Caco-2 (cell line): ENCODE data around the gene ADAMTS9. TPM values are rescaled to one million over a fixed set of nuclear protein-coding genes. Genes with fewer than 3 reads are reported as not detected.

Experiments used
- BruUV-seq: library from RNA; stranded (reverse); fragments of 400-500 nt; replicated peaks from 2 replicates; lab custom pipeline; 2021; lab: Mats Ljungman, UMichigan
- CTCF ChIA-PET: fragments of 300-600 bp; sonication (Branson Sonifier 250); formaldehyde crosslinking; loops from one replicate; lab custom pipeline; 2022; ENCODE audit warnings: antibody characterized with exemption; lab: Charles Lee
- POLR2A ChIA-PET: fragments of 300-600 bp; sonication (Branson Sonifier 250); formaldehyde crosslinking; loops from one replicate; lab custom pipeline; 2022; ENCODE audit warnings: antibody characterized with exemption; lab: Charles Lee
- DNase-seq, 2 experiments: peaks; one replicate each; pipeline versions ENCODE4 v3.0.0 to v3.0.0-alpha.2; 2020 to 2022
- H3K27me3 ChIP-seq: replicated peaks from 2 replicates; pipeline ENCODE4 v1.6.0; 2011; ENCODE audit warnings: low read length; ENCODE audit not compliant: control insufficient read depth, insufficient read depth
- H3K36me3 ChIP-seq: 2 replicates; pipeline ENCODE4 v1.5.1; 2011; ENCODE audit warnings: low read length; ENCODE audit not compliant: control insufficient read depth, insufficient read depth
- H3K4me1 ChIP-seq: fragments of 250-450 bp; sonication (Bioruptor Pico); 2 replicates; pipeline ENCODE4 v1.5.1; 2020; ENCODE audit warnings: mild to moderate bottlenecking
- H3K4me3 ChIP-seq: 2 replicates; pipeline ENCODE4 v1.5.1; 2011; ENCODE audit warnings: low read depth, mild to moderate bottlenecking, control low read depth, low read length
- H3K9me3 ChIP-seq: fragments of 250-450 bp; sonication (Bioruptor Pico); 2 replicates; pipeline ENCODE4 v1.5.1; 2020; ENCODE audit warnings: mild to moderate bottlenecking, moderate library complexity
- H3K27ac Mint-ChIP-seq: one replicate; pipeline ENCODE4 v1.8.0; 2022; ENCODE audit warnings: mixed read lengths; ENCODE audit not compliant: unreplicated experiment
- H3K27me3 Mint-ChIP-seq: one replicate; pipeline ENCODE4 v1.8.0; 2022; ENCODE audit warnings: mixed read lengths; ENCODE audit not compliant: insufficient read depth, unreplicated experiment
- H3K36me3 Mint-ChIP-seq: one replicate; pipeline ENCODE4 v1.8.0; 2022; ENCODE audit warnings: mild to moderate bottlenecking, mixed read lengths; ENCODE audit not compliant: insufficient read depth, unreplicated experiment
- H3K4me1 Mint-ChIP-seq: one replicate; pipeline ENCODE4 v1.8.0; 2022; ENCODE audit warnings: low read depth, mixed read lengths; ENCODE audit not compliant: unreplicated experiment
- H3K4me3 Mint-ChIP-seq: one replicate; pipeline ENCODE4 v1.8.0; 2022; ENCODE audit warnings: mild to moderate bottlenecking, moderate library complexity, mixed read lengths; ENCODE audit not compliant: unreplicated experiment
- H3K9me3 Mint-ChIP-seq: one replicate; pipeline ENCODE4 v1.8.0; 2022; ENCODE audit warnings: mixed read lengths; ENCODE audit not compliant: unreplicated experiment
- intact Hi-C: fragments of 100-400 bp; cut with micrococcal nuclease; formaldehyde crosslinking; loops from one replicate; pipeline ENCODE4 v1.10.0; 2022; ENCODE audit not compliant: unreplicated experiment
- total RNA-seq: library from RNA; stranded (reverse); gene quantifications from 2 replicates; pipeline ENCODE4 v1.2.3, GENCODE V29; 2022
- TF ChIP-seq, protein P1 (sequence below), 2 experiments: fragments of 200-600 bp in 1 of 2; IDR thresholded peaks; 1 replicate in 1 of 2; 2 replicates in 1 of 2; pipeline versions ENCODE4 v1.5.1 to v1.8.0; 2011 to 2022; ENCODE audit warnings: antibody characterized with exemption in 1 of 2, control low read depth in 1 of 2, inconsistent platforms in 1 of 2, low read depth in 1 of 2, low read length in 1 of 2, mild to moderate bottlenecking in 1 of 2, moderate library complexity in 1 of 2; ENCODE audit not compliant: insufficient read depth in 1 of 2, severe bottlenecking in 1 of 2, unreplicated experiment in 1 of 2

The ADAMTS9 gene
- total RNA-seq, 1 experiment from 2014 or later: 4.0 TPM

DNA sequence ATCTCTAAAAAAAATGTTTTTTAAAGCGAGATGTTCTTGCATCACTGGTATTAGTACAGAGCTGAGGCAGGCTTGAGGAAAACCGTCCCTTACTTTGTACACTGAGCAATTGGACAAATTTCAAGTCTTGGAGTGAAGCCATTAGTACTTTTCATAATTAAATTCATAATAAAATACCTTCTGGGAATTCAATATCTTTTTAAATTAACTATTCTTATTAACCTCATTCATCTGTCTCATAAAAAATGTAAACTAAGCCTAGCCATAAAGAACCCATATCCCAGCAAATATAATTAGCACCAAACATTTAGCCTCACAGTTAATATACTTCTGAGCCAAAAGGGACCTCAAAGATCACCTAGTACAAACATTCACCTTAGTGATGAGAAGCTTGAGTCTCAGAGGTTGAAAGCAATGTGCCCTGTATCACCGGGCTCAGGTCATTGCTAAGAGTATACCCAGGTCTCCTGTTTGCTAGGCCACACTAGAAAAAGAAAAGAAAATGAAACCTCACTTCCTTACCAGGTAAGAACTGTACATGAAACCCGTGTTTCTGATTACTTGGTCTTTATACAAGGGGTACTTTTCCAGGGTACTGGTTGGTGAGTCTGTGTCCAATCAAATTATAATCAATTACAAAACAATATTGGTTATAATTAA, 192.5 kb downstream of the ADAMTS9 start:
- Histone ChIP-seq H3K4me3 (no peak overlapping the region), H3K27me3 (peaks cover 1% of the 10 kb centered on the region; the same call in 1 of the 2 replicates), H3K36me3 (no peaks in the 10 kb centered on the region), H3K9me3 (no peaks in the 10 kb centered on the region), H3K4me1 (peaks cover 21% of the 10 kb centered on the region)
- no peak for DNase-seq
- H3K27me3 Mint-ChIP-seq: peaks cover 5% of the 10 kb centered on the region
- no peaks in the 10 kb centered on the region for H3K36me3 Mint-ChIP-seq
- H3K4me1 Mint-ChIP-seq: peaks cover 24% of the 10 kb centered on the region
- ChIA-PET POLR2A (no interaction called here), CTCF (no interaction called here)
- no peak overlapping the region for H3K4me3 Mint-ChIP-seq
- no peak overlapping the region for H3K27ac Mint-ChIP-seq
- TF ChIP-seq, protein P1, sequence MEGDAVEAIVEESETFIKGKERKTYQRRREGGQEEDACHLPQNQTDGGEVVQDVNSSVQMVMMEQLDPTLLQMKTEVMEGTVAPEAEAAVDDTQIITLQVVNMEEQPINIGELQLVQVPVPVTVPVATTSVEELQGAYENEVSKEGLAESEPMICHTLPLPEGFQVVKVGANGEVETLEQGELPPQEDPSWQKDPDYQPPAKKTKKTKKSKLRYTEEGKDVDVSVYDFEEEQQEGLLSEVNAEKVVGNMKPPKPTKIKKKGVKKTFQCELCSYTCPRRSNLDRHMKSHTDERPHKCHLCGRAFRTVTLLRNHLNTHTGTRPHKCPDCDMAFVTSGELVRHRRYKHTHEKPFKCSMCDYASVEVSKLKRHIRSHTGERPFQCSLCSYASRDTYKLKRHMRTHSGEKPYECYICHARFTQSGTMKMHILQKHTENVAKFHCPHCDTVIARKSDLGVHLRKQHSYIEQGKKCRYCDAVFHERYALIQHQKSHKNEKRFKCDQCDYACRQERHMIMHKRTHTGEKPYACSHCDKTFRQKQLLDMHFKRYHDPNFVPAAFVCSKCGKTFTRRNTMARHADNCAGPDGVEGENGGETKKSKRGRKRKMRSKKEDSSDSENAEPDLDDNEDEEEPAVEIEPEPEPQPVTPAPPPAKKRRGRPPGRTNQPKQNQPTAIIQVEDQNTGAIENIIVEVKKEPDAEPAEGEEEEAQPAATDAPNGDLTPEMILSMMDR (IDR thresholded peaks at IDR 0.05; ENCODE audit: insufficient read depth in 1 of 2, low read depth in 1 of 2, low read length in 1 of 2, severe bottlenecking in 1 of 2, unreplicated experiment in 1 of 2): no peak
- no TSS peak for BruUV-seq
- no peaks in the 10 kb centered on the region for H3K9me3 Mint-ChIP-seq
- intact Hi-C loops: no loop called here

DNA sequence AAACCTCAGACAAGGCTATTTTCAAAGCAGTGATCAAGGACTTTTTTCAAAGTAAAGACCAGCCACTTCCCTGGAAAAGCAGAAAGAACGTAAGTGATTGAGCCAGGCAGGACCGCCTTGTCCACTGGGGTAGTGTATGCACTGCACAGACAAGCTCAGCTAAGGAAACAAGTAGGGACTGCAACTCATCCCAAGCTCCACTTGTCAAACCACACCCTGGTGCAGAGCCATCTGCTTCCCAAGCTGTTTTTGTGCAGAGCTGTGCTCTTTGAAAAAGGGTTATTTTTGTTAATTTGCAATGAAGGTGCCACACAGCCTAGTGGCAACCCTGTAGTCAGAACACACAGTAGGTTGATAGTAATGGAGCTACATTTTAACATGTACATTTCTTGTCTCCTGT, 193.3 kb downstream of the ADAMTS9 start:
- H3K27me3 Mint-ChIP-seq: peaks cover 5% of the 10 kb centered on the region
- intact Hi-C loops: no loop called here
- H3K4me1 Mint-ChIP-seq: peaks cover 27% of the 10 kb centered on the region
- CTCF ChIA-PET: no interaction called here
- H3K27me3 ChIP-seq: peaks cover 1% of the 10 kb centered on the region; the same call in 1 of the 2 replicates
- H3K4me3 Mint-ChIP-seq: no peak overlapping the region
- H3K36me3 ChIP-seq: no peaks in the 10 kb centered on the region
- no peak overlapping the region for H3K27ac Mint-ChIP-seq
- H3K4me3 ChIP-seq: no peak overlapping the region
- no peaks in the 10 kb centered on the region for H3K9me3 Mint-ChIP-seq
- no peaks in the 10 kb centered on the region for H3K9me3 ChIP-seq
- POLR2A ChIA-PET: no interaction called here
- peaks cover 25% of the 10 kb centered on the region for H3K4me1 ChIP-seq
- BruUV-seq: no TSS peak
- H3K36me3 Mint-ChIP-seq: no peaks in the 10 kb centered on the region
- TF ChIP-seq, protein P1 (IDR thresholded peaks at IDR 0.05; ENCODE audit: insufficient read depth in 1 of 2, low read depth in 1 of 2, low read length in 1 of 2, severe bottlenecking in 1 of 2, unreplicated experiment in 1 of 2): no peak
- DNase-seq: no peak

DNA sequence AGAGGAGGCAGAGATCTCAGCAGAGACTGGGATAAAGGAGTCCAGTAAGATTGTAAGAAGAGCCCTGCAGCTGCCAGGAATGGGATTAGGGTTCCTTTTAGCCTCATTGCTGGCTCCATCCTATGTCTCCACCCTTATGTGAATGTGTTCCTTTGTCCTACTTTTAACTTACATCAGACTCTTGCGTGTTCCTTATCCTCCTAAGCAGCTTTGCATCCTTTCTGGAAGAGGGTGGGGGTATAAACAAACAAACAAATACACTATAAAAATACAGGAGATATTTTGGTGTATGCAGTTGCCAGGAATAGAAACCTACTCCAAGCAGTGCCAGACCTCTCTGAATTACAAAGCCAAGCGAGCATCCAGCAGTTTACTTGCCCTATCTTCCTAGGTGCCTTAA, 194.7 kb downstream of the ADAMTS9 start:
- intact Hi-C loops: no loop called here
- Mint-ChIP-seq H3K4me1 (peaks cover 21% of the 10 kb centered on the region), H3K36me3 (no peaks in the 10 kb centered on the region), H3K27me3 (no peaks in the 10 kb centered on the region), H3K9me3 (no peaks in the 10 kb centered on the region), H3K4me3 (no peak overlapping the region), H3K27ac (no peak overlapping the region)
- no TSS peak for BruUV-seq
- ChIA-PET CTCF (no interaction called here), POLR2A (no interaction called here)
- Histone ChIP-seq H3K9me3 (no peaks in the 10 kb centered on the region), H3K4me3 (no peak overlapping the region), H3K4me1 (peaks cover 32% of the 10 kb centered on the region), H3K27me3 (peaks cover 1% of the 10 kb centered on the region; the same call in 1 of the 2 replicates), H3K36me3 (no peaks in the 10 kb centered on the region)
- TF ChIP-seq, protein P1 (IDR thresholded peaks at IDR 0.05; ENCODE audit: insufficient read depth in 1 of 2, low read depth in 1 of 2, low read length in 1 of 2, severe bottlenecking in 1 of 2, unreplicated experiment in 1 of 2): no peak
- no peak for DNase-seq
